Osteocyte (in vitro differentiated cells): Measurements from ENCODE around the gene SLC2A8. TPM values are rescaled to one million over a fixed set of nuclear protein-coding genes. Genes with fewer than 3 reads are reported as not detected.

Source experiments
- DNase-seq: peaks from one replicate; pipeline ENCODE4 v3.0.0; 2021; ENCODE audit warnings: mixed read lengths; ENCODE audit not compliant: unreplicated experiment; ENCODE audit errors: extremely low spot score
- H3K27ac Mint-ChIP-seq: one replicate; pipeline ENCODE4 v1.8.0; 2021; ENCODE audit warnings: mild to moderate bottlenecking, mixed read lengths; ENCODE audit not compliant: unreplicated experiment
- H3K27me3 Mint-ChIP-seq: one replicate; pipeline ENCODE4 v1.8.0; 2021; ENCODE audit warnings: mixed read lengths; ENCODE audit not compliant: unreplicated experiment
- H3K36me3 Mint-ChIP-seq: one replicate; pipeline ENCODE4 v1.8.0; 2021; ENCODE audit warnings: mixed read lengths; ENCODE audit not compliant: unreplicated experiment
- H3K4me1 Mint-ChIP-seq: one replicate; pipeline ENCODE4 v1.8.0; 2021; ENCODE audit warnings: mixed read lengths; ENCODE audit not compliant: unreplicated experiment
- H3K4me3 Mint-ChIP-seq: one replicate; pipeline ENCODE4 v1.8.0; 2021; ENCODE audit warnings: mild to moderate bottlenecking, moderate library complexity, mixed read lengths; ENCODE audit not compliant: unreplicated experiment
- H3K9me3 Mint-ChIP-seq: one replicate; pipeline ENCODE4 v1.8.0; 2021; ENCODE audit warnings: mixed read lengths; ENCODE audit not compliant: unreplicated experiment
- total RNA-seq: library from RNA; stranded (reverse); gene quantifications from 2 replicates; pipeline ENCODE4 v1.2.1, GENCODE V29; 2021
- TF ChIP-seq, protein P1 (sequence below): fragments of 200-600 bp; sonication (generic); IDR thresholded peaks from 2 replicates; pipeline ENCODE4 v1.5.0; 2021; ENCODE audit warnings: antibody characterized with exemption, mild to moderate bottlenecking, moderate library complexity

Gene SLC2A8
- total RNA-seq, 1 donor from 2014 or later: 18.2 TPM

- DNase-seq: no peak
- peaks cover 6% of the 10 kb centered on the region for H3K27me3 Mint-ChIP-seq
- no peak overlapping the region for H3K4me3 Mint-ChIP-seq
- no peaks in the 10 kb centered on the region for H3K9me3 Mint-ChIP-seq
- H3K27ac Mint-ChIP-seq: no peak overlapping the region
- H3K36me3 Mint-ChIP-seq: no peaks in the 10 kb centered on the region
- peaks cover 18% of the 10 kb centered on the region for H3K4me1 Mint-ChIP-seq
- TF ChIP-seq, protein P1, sequence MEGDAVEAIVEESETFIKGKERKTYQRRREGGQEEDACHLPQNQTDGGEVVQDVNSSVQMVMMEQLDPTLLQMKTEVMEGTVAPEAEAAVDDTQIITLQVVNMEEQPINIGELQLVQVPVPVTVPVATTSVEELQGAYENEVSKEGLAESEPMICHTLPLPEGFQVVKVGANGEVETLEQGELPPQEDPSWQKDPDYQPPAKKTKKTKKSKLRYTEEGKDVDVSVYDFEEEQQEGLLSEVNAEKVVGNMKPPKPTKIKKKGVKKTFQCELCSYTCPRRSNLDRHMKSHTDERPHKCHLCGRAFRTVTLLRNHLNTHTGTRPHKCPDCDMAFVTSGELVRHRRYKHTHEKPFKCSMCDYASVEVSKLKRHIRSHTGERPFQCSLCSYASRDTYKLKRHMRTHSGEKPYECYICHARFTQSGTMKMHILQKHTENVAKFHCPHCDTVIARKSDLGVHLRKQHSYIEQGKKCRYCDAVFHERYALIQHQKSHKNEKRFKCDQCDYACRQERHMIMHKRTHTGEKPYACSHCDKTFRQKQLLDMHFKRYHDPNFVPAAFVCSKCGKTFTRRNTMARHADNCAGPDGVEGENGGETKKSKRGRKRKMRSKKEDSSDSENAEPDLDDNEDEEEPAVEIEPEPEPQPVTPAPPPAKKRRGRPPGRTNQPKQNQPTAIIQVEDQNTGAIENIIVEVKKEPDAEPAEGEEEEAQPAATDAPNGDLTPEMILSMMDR: no peak
These were observed 6.4 kb upstream of the SLC2A8 start for GRCh38 chr9:127390563-127390962.

DNA sequence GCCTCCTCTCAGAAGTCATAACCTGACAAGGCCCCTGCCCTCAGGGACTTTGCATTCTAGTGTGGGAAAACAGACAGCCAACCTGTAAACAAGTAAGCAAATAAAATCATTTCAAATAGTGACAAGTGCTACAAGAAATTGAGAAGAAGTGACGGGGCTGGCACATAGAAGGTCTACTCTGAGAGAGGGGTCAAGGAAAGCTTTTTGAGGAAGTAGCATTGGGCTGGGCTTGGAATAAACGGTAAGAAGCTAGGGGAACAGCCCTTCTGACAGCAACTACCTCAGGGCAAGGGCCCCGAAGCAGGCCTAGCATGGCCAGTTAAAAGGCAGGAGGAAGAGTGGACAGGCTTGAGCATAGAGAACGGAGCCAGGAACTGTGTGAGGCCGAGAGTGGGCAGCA is 4.8 kb upstream of the SLC2A8 start:
- TF ChIP-seq, protein P1: no peak
- no peak overlapping the region for H3K27ac Mint-ChIP-seq
- peaks cover 23% of the 10 kb centered on the region for H3K4me1 Mint-ChIP-seq
- H3K36me3 Mint-ChIP-seq: no peaks in the 10 kb centered on the region
- H3K27me3 Mint-ChIP-seq: no peaks in the 10 kb centered on the region
- no peak for DNase-seq
- H3K9me3 Mint-ChIP-seq: no peaks in the 10 kb centered on the region
- H3K4me3 Mint-ChIP-seq: no peak overlapping the region

GRCh38 chr9:127392976-127393375 is 4.0 kb upstream of the SLC2A8 start:
- Mint-ChIP-seq H3K9me3 (no peaks in the 10 kb centered on the region), H3K27ac (no peak overlapping the region), H3K4me3 (no peak overlapping the region), H3K4me1 (peaks cover 20% of the 10 kb centered on the region), H3K27me3 (no peaks in the 10 kb centered on the region), H3K36me3 (no peaks in the 10 kb centered on the region)
- DNase-seq: no peak
- TF ChIP-seq, protein P1: no peak

DNA sequence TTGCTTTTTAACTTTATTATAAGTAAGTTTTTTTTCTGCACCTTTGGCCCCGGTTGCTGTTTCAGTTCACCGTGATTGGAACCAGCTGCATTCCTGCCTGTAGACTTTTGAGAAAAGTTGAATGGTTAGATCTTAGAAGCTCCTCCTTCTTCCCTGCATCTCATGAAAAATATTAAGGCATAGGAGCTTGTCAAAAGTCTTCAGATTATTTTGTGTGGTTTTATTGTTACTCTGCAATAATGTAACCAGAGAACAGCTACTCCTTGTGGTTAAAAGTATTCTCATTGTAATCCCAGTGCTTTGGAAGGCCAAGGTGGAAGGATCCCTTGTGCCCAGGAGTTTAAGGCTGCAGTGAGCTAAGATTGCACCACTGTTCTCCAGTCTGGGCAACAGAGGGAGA is 3.3 kb upstream of the SLC2A8 start:
- no peak overlapping the region for H3K4me3 Mint-ChIP-seq
- no peak overlapping the region for H3K27ac Mint-ChIP-seq
- H3K27me3 Mint-ChIP-seq: no peaks in the 10 kb centered on the region
- TF ChIP-seq, protein P1: peak; percentile 27
- DNase-seq: no peak
- no peaks in the 10 kb centered on the region for H3K9me3 Mint-ChIP-seq
- no peaks in the 10 kb centered on the region for H3K36me3 Mint-ChIP-seq
- peaks cover 17% of the 10 kb centered on the region for H3K4me1 Mint-ChIP-seq

DNA sequence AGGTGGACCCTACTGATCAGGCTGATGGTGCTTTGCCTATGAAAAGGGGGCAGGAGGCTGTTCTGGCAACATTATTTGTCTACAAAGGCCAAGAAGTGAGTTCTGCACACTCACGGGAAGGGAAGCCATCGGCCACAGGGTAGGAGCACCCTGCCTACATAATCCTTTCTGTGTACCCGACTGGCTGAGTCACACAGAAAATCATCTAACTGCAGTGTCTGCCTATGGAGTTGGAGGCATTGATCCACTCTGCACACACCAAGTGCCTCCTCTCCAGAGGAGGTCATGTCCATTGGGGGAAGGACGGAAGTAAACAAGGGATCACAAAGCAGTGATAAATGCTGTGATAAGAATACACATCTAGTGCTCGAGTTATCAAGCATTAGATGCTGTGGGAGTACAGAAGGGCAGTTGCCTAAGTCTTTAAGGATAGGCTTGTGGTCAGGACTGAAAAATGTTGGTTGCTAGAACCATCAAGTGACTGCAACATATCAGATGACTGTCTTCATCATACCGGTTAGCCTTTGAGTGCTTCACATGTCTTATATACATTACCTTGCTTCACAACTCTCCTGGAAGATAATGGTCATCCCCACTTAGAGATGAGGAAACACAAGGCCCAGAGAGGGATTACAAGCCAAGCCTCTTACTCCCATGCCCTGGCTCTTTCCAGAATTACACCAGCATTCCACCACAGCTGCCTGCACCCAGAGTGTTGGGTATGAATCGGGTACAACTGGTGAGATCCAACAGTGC is 1.3 kb upstream of the SLC2A8 start:
- Mint-ChIP-seq H3K4me1 (peaks cover 12% of the 10 kb centered on the region), H3K27me3 (no peaks in the 10 kb centered on the region), H3K27ac (no peak overlapping the region), H3K4me3 (peak overlapping the region; percentile 84), H3K36me3 (no peaks in the 10 kb centered on the region), H3K9me3 (no peaks in the 10 kb centered on the region)
- DNase-seq: no peak
- TF ChIP-seq, protein P1: no peak
